Thyroid gland (tissue), 4 donors: ENCODE results near the gene CD48. TPM values are rescaled to one million over a fixed set of nuclear protein-coding genes. Genes with fewer than 3 reads are reported as not detected.

Source experiments
- DNase-seq, 2 donors: peaks; one replicate each; pipeline ENCODE4 v3.0.0-alpha.2; 2019
- H3K27ac ChIP-seq, 3 donors: fragments of 200-600 bp; sonication (generic); 1 replicate in 2 of 3; 2 replicates in 1 of 3; pipeline ENCODE4 v1.5.1; 2016 to 2019; ENCODE audit warnings: mild to moderate bottlenecking in 1 of 3, moderate library complexity in 1 of 3
- H3K27me3 ChIP-seq: fragments of 200-600 bp; sonication (generic); one replicate; pipeline ENCODE4 v1.5.1; 2019
- H3K36me3 ChIP-seq, 2 donors: fragments of 200-600 bp; sonication (generic); one replicate each; pipeline ENCODE4 v1.5.1; 2016 to 2019
- H3K4me1 ChIP-seq, 2 donors: fragments of 200-600 bp; sonication (generic); one replicate each; pipeline ENCODE4 v1.5.1; 2017 to 2019
- H3K4me3 ChIP-seq, 3 donors: fragments of 200-600 bp; sonication (generic); replicated peaks in 1 of 3; 1 replicate in 2 of 3; 2 replicates in 1 of 3; pipeline ENCODE4 v1.5.1; 2016; ENCODE audit warnings: mild to moderate bottlenecking in 1 of 3
- H3K9me3 ChIP-seq: fragments of 200-600 bp; sonication (generic); one replicate; pipeline ENCODE4 v1.5.1; 2017
- POLR2A ChIP-seq, 2 donors: fragments of 450-650 bp; IDR thresholded peaks; one replicate each; pipeline ENCODE4 v1.6.1; 2017; ENCODE audit warnings: antibody characterized with exemption in 2 of 2, mild to moderate bottlenecking in 2 of 2, moderate library complexity in 1 of 2
- WGBS, 2 donors: methylation state at CpG; one replicate each; pipeline ENCODE4 v1.1.5; 2017; 5-methylcytosine and 5-hydroxymethylcytosine counted together
- intact Hi-C: fragments of 100-400 bp; cut with DNase I; formaldehyde crosslinking; loops from one replicate; pipeline ENCODE4 v1.15.1; 2023
- total RNA-seq, 4 donors: library from RNA; depleted of rRNA; stranded (reverse); fragments of >200 nt; gene quantifications; one replicate each; pipeline ENCODE4 v1.2.3, GENCODE V29; 2016
- TF ChIP-seq, protein P1 (sequence below), 6 experiments: fragments of 200-600 bp in 3 of 6; fragments of 450-650 bp in 3 of 6; sonication (generic) in 3 of 6; IDR thresholded peaks; one replicate each; pipeline ENCODE4 v1.5.1; 2016 to 2019; ENCODE audit warnings: antibody characterized with exemption in 6 of 6, mild to moderate bottlenecking in 2 of 6, inconsistent platforms in 1 of 6, moderate library complexity in 1 of 6

Gene CD48
- total RNA-seq, result 10 to 100 TPM in 1 of 4 donors, 1 to 10 TPM in 3; 3.5 to 13.6 (median 4.8) TPM

- no peak for DNase-seq
- H3K36me3 ChIP-seq, result no peaks in the 10 kb centered on the region
- H3K4me1 ChIP-seq, result peaks cover under 1 to 1% of the 10 kb centered on the region in 2 donors
- TF ChIP-seq POLR2A (IDR thresholded peaks at IDR 0.05), result no peak
- TF ChIP-seq, protein P1, sequence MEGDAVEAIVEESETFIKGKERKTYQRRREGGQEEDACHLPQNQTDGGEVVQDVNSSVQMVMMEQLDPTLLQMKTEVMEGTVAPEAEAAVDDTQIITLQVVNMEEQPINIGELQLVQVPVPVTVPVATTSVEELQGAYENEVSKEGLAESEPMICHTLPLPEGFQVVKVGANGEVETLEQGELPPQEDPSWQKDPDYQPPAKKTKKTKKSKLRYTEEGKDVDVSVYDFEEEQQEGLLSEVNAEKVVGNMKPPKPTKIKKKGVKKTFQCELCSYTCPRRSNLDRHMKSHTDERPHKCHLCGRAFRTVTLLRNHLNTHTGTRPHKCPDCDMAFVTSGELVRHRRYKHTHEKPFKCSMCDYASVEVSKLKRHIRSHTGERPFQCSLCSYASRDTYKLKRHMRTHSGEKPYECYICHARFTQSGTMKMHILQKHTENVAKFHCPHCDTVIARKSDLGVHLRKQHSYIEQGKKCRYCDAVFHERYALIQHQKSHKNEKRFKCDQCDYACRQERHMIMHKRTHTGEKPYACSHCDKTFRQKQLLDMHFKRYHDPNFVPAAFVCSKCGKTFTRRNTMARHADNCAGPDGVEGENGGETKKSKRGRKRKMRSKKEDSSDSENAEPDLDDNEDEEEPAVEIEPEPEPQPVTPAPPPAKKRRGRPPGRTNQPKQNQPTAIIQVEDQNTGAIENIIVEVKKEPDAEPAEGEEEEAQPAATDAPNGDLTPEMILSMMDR (IDR thresholded peaks at IDR 0.05), result no peak
- no peaks in the 10 kb centered on the region for H3K27me3 ChIP-seq
- intact Hi-C loops, result no loop called here
- no peaks in the 10 kb centered on the region for H3K9me3 ChIP-seq
- 56 to 58% methylated on average over 9 of the region's 9 CpGs for WGBS, 2 donors
- H3K27ac ChIP-seq, result no peak within 1 kb of the TSS
- no peak within 1 kb of the TSS for H3K4me3 ChIP-seq
Measured at GRCh38 chr1:160711602-160712311, at the start of gene CD48. Gene CD48, minus strand, starts transcription at chr1:160711822. Its CDS starts 59 bp downstream, at chr1:160711763.

DNA sequence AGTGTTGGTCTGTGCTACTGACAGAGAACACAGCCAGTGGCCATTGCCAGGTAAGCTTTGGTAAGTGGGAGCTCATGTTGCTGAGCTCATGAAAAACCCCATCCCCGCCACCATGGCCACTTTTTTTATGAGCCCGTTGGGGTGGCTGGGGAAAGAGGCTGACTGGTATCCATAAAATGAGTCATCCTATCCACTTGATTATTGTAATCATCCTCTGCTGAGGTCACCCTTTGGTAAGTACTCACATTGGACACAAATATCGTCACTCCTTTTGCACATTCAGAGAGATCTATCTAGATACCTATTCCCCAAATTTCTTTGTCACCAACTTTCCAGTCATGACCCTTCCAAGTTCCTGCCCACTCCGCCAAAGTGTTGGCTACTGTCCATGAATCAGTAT, 49.4 kb upstream of the CD48 start:
- no peaks in the 10 kb centered on the region for H3K27me3 ChIP-seq
- 88 to 90% methylated on average over 4 of the region's 4 CpGs for WGBS, 2 donors
- intact Hi-C loops, result no loop called here
- TF ChIP-seq, protein P1 (IDR thresholded peaks at IDR 0.05), result no peak
- TF ChIP-seq POLR2A (IDR thresholded peaks at IDR 0.05), result no peak
- no peak overlapping the region for H3K4me3 ChIP-seq
- no peak overlapping the region for H3K27ac ChIP-seq
- no peak for DNase-seq
- no peaks in the 10 kb centered on the region for H3K36me3 ChIP-seq
- H3K4me1 ChIP-seq, result no peaks in the 10 kb centered on the region
- H3K9me3 ChIP-seq, result no peaks in the 10 kb centered on the region

- Histone ChIP-seq H3K9me3 (no peaks in the 10 kb centered on the region), H3K4me1 (no peaks in the 10 kb centered on the region), H3K27ac (no peak overlapping the region), H3K36me3 (no peaks in the 10 kb centered on the region), H3K27me3 (no peaks in the 10 kb centered on the region), H3K4me3 (no peak overlapping the region)
- no peak for DNase-seq
- TF ChIP-seq POLR2A (IDR thresholded peaks at IDR 0.05), result no peak
- TF ChIP-seq, protein P1 (IDR thresholded peaks at IDR 0.05), result no peak
- intact Hi-C loops, result no loop called here
Measured at GRCh38 chr1:160759740-160760139, 48.1 kb upstream of the CD48 start.

- TF ChIP-seq, protein P1 (IDR thresholded peaks at IDR 0.05), result no peak
- TF ChIP-seq POLR2A (IDR thresholded peaks at IDR 0.05), result no peak
- Histone ChIP-seq H3K27me3 (no peaks in the 10 kb centered on the region), H3K4me1 (no peaks in the 10 kb centered on the region), H3K36me3 (no peaks in the 10 kb centered on the region), H3K9me3 (no peaks in the 10 kb centered on the region), H3K4me3 (no peak overlapping the region), H3K27ac (no peak overlapping the region)
- intact Hi-C loops, result no loop called here
- WGBS, 2 donors, result 92 to 94% methylated on average over 2 of the region's 2 CpGs
- no peak for DNase-seq
Measured at GRCh38 chr1:160758521-160758920, 46.9 kb upstream of the CD48 start.

GRCh38 chr1:160756849-160757201, 45.2 kb upstream of the CD48 start:
- no peak for DNase-seq
- intact Hi-C loops, result no loop called here
- H3K27me3 ChIP-seq, result no peaks in the 10 kb centered on the region
- no peaks in the 10 kb centered on the region for H3K36me3 ChIP-seq
- no peaks in the 10 kb centered on the region for H3K4me1 ChIP-seq
- 89 to 93% methylated on average over 2 of the region's 2 CpGs for WGBS, 2 donors
- H3K4me3 ChIP-seq, result no peak overlapping the region
- no peak overlapping the region for H3K27ac ChIP-seq
- H3K9me3 ChIP-seq, result no peaks in the 10 kb centered on the region
- TF ChIP-seq POLR2A (IDR thresholded peaks at IDR 0.05), result no peak
- TF ChIP-seq, protein P1 (IDR thresholded peaks at IDR 0.05), result no peak
